GM23248 (cell line): Measurements from ENCODE around the gene CCDC69. TPM values are rescaled to one million over a fixed set of nuclear protein-coding genes. Genes with fewer than 3 reads are reported as not detected.
"Not testable (repeated sequence)": the region's sequence is repeated elsewhere in the genome, so short reads cannot be mapped to it uniquely, and the experiment has no call there.

ENCODE experiments used
- DNase-seq: peaks from one replicate; pipeline ENCODE4 v3.0.0-alpha.2; 2015
- H2AFZ ChIP-seq: fragments of 200-600 bp; sonication (generic); 2 replicates; pipeline ENCODE4 v1.6.1; 2016; ENCODE audit warnings: antibody characterized with exemption
- H3F3A ChIP-seq: fragments of 200-600 bp; sonication (generic); 2 replicates; pipeline ENCODE4 v1.6.1; 2016; ENCODE audit warnings: mild to moderate bottlenecking, antibody characterized with exemption, mixed run types; ENCODE audit not compliant: insufficient read depth
- H3K27ac ChIP-seq: fragments of 200-600 bp; sonication (generic); 2 replicates; pipeline ENCODE4 v1.5.1; 2016; ENCODE audit warnings: mild to moderate bottlenecking
- H3K27me3 ChIP-seq: fragments of 200-600 bp; sonication (generic); replicated peaks from 2 replicates; pipeline ENCODE4 v1.6.1; 2016; ENCODE audit warnings: mild to moderate bottlenecking; ENCODE audit not compliant: insufficient read depth
- H3K36me3 ChIP-seq: fragments of 200-600 bp; sonication (generic); 2 replicates; pipeline ENCODE4 v1.6.1; 2016; ENCODE audit warnings: low read depth, mild to moderate bottlenecking
- H3K4me1 ChIP-seq: fragments of 200-600 bp; sonication (generic); 2 replicates; pipeline ENCODE4 v1.6.1; 2016; ENCODE audit warnings: mild to moderate bottlenecking; ENCODE audit not compliant: insufficient read depth
- H3K4me2 ChIP-seq: fragments of 200-600 bp; sonication (generic); one replicate; pipeline ENCODE4 v1.6.1; 2016; ENCODE audit warnings: mild to moderate bottlenecking; ENCODE audit not compliant: unreplicated experiment
- H3K4me3 ChIP-seq: fragments of 200-600 bp; sonication (generic); 2 replicates; pipeline ENCODE4 v1.5.1; 2016; ENCODE audit warnings: mild to moderate bottlenecking
- H3K79me2 ChIP-seq: fragments of 200-600 bp; sonication (generic); 2 replicates; pipeline ENCODE4 v1.6.1; 2016; ENCODE audit warnings: mild to moderate bottlenecking; ENCODE audit not compliant: insufficient read depth
- H3K9ac ChIP-seq: fragments of 200-600 bp; sonication (generic); 2 replicates; pipeline ENCODE4 v1.6.1; 2016; ENCODE audit warnings: mild to moderate bottlenecking
- H3K9me2 ChIP-seq: fragments of 200-600 bp; sonication (generic); 2 replicates; pipeline ENCODE4 v1.6.1; 2016; ENCODE audit warnings: mixed run types, mild to moderate bottlenecking, moderate library complexity; ENCODE audit not compliant: insufficient read depth
- H3K9me3 ChIP-seq: fragments of 200-600 bp; sonication (generic); one replicate; pipeline ENCODE4 v1.6.1; 2017; ENCODE audit warnings: low read depth
- H4K20me1 ChIP-seq: fragments of 200-600 bp; sonication (generic); 2 replicates; pipeline ENCODE4 v1.6.0; 2016; ENCODE audit not compliant: insufficient read depth
- EZH2 ChIP-seq: fragments of 200-600 bp; sonication (generic); IDR thresholded peaks from 2 replicates; pipeline ENCODE4 v1.6.1; 2018; ENCODE audit warnings: antibody characterized with exemption, mild to moderate bottlenecking; ENCODE audit not compliant: insufficient read depth, poor library complexity, severe bottlenecking
- EZH2phosphoT487 ChIP-seq: fragments of 200-600 bp; sonication (generic); IDR thresholded peaks from 2 replicates; pipeline ENCODE4 v1.6.1; 2018; ENCODE audit warnings: antibody characterized with exemption, moderate library complexity, mild to moderate bottlenecking, low read depth; ENCODE audit not compliant: insufficient read depth
- WGBS, 2 experiments: methylation state at CpG; one replicate each; pipeline ENCODE4 v1.1.6; 2015 to 2017; ENCODE audit warnings: low lambda C conversion rate in 2 of 2, low coverage in 1 of 2; ENCODE audit errors: missing lambda C conversion rate in 2 of 2; 5-methylcytosine and 5-hydroxymethylcytosine counted together
- in situ Hi-C: fragments of 300-500 bp; cut with MboI; formaldehyde crosslinking; loops from 2 replicates; pipeline ENCODE4 v1.15.0; 2020
- polyA plus RNA-seq: library from polyadenylated mRNA; unstranded; fragments of >200 nt; fragmentation: Nextera tagmentation; extraction: Ambion mirVana; gene quantifications from 2 replicates; pipeline ENCODE4 v1.2.1, GENCODE V29; 2016
- total RNA-seq: library from RNA; depleted of rRNA; stranded (reverse); fragments of >200 nt; shearing (Covaris generic); gene quantifications from 2 replicates; pipeline ENCODE4 v1.2.3, GENCODE V29; 2014

The CCDC69 gene
- total and polyA plus RNA-seq, 2 experiments from 2014 or later, result 0.54 to 0.56 TPM

- peak; percentile 58 for DNase-seq
- Histone ChIP-seq H3K9me3 (no peaks in the 10 kb centered on the region), H3K4me2 (no peak overlapping the region), H3K79me2 (peaks cover 10% of the 10 kb centered on the region; the same call in 1 of the 2 replicates), H4K20me1 (no peaks in the 10 kb centered on the region), H3K9ac (no peak overlapping the region), H3K27ac (no peak overlapping the region), H3K9me2 (no peaks in the 10 kb centered on the region), H3K4me1 (peaks cover 15% of the 10 kb centered on the region), H2AFZ (no peak overlapping the region), H3K27me3 (no peaks in the 10 kb centered on the region), H3F3A (0 out of 2 replicates have a peak, but pooled peaks cover 3% of the 10 kb centered on the region), H3K36me3 (no peaks in the 10 kb centered on the region), H3K4me3 (no peak overlapping the region)
- in situ Hi-C loops, result no loop called here
- TF ChIP-seq EZH2, result no peak
- no peak for TF ChIP-seq EZH2phosphoT487
- 83 to 89% methylated on average over 5 of the region's 5 CpGs for WGBS, 2 experiments
Measured at GRCh38 chr5:151257731-151258181, 33.9 kb upstream of the CCDC69 start.

DNA sequence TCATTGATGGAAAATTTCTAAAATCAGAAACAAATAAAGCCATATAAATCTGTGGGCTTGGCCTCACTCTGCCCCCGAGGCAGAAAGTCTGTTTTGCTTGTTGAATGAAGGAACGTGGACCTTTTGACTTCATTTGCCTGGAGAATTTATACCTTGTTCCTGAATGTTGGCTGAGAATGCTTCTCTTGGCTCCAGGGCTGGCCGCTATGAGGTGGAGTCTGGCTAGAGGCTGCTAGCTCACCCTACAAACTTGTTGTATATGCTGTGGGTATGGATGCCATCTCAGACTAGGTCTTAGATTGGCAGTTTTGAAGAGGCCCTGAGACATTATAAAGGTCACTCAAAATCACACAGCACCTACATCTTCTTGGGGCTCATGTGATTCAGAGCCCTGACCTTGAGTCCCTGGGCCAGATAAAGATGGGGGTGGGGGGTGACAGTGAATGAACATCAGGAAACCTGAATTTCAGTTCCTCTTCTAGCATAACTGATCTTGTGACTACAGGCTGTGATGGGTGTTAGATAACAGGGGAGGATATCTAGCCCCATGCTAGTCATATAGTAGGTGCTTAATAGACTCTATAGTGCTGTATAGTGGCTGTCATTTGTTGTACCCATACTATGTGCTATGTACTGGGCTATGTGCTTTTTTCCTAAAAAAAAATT is 31.9 kb upstream of the CCDC69 start:
- in situ Hi-C loops, result no loop called here
- Histone ChIP-seq H4K20me1 (no peaks in the 10 kb centered on the region), H3F3A (0 out of 2 replicates have a peak, but pooled peaks cover 3% of the 10 kb centered on the region), H3K9me3 (no peaks in the 10 kb centered on the region), H3K4me1 (peaks cover 15% of the 10 kb centered on the region), H3K36me3 (no peaks in the 10 kb centered on the region), H3K79me2 (peaks cover 10% of the 10 kb centered on the region; the same call in 1 of the 2 replicates), H3K27ac (no peak overlapping the region), H3K9me2 (no peaks in the 10 kb centered on the region), H2AFZ (no peak overlapping the region), H3K4me2 (no peak overlapping the region), H3K4me3 (no peak overlapping the region), H3K27me3 (no peaks in the 10 kb centered on the region), H3K9ac (no peak overlapping the region)
- TF ChIP-seq EZH2 (no peak), EZH2phosphoT487 (no peak)
- 85 to 91% methylated on average over 3 of the region's 3 CpGs for WGBS, 2 experiments
- no peak for DNase-seq

DNA sequence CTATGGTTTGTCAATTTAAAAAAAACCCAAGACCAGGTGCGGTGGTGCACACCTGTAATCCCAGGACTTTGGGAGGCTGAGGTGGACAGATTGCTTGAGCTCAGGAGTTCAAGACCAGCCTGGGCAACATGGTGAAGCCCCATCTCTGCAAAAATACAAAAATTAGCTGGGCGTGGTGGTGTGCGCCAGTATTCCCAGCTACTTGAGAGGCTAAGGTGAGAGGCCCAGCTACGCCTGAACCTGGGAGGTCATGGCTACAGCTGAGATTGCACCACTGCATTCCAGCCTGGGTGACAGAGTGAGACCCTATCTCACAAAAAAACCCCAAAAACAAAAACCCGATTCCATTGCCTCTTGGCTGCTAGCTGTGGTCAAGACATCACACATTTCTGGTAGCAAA is 31.1 kb upstream of the CCDC69 start:
- 96 to 98% methylated on average over 5 of the region's 5 CpGs for WGBS, 2 experiments
- DNase-seq, H3K27ac ChIP-seq, H3K4me3 ChIP-seq, H2AFZ ChIP-seq, H3F3A ChIP-seq, in situ Hi-C loops, H3K27me3 ChIP-seq, H3K79me2 ChIP-seq, H3K9me3 ChIP-seq, H4K20me1 ChIP-seq, H3K9me2 ChIP-seq, H3K36me3 ChIP-seq, H3K4me2 ChIP-seq, H3K9ac ChIP-seq: not testable (repeated sequence)
- H3K4me1 ChIP-seq, result peaks cover 15% of the 10 kb centered on the region

- Histone ChIP-seq H4K20me1 (no peaks in the 10 kb centered on the region), H3F3A (0 out of 2 replicates have a peak, but pooled peaks cover 3% of the 10 kb centered on the region), H3K36me3 (no peaks in the 10 kb centered on the region), H2AFZ (no peak overlapping the region), H3K4me1 (peaks cover 15% of the 10 kb centered on the region), H3K9ac (no peak overlapping the region), H3K9me3 (no peaks in the 10 kb centered on the region), H3K4me2 (no peak overlapping the region), H3K4me3 (no peak overlapping the region), H3K27ac (no peak overlapping the region), H3K27me3 (no peaks in the 10 kb centered on the region), H3K79me2 (peaks cover 10% of the 10 kb centered on the region; the same call in 1 of the 2 replicates), H3K9me2 (no peaks in the 10 kb centered on the region)
- in situ Hi-C loops, result no loop called here
- WGBS, 2 experiments, result 52 to 78% methylated on average over 1 of the region's 1 CpG
- no peak for TF ChIP-seq EZH2phosphoT487
- no peak for TF ChIP-seq EZH2
- no peak for DNase-seq
Measured at GRCh38 chr5:151254556-151254955, 30.7 kb upstream of the CCDC69 start.
